Common myeloid progenitor, CD34-positive (primary cell): ENCODE measurements around the gene FAT4.

ENCODE experiments used
- CTCF ChIA-PET: fragments of 350-600 bp; sonication (Branson Sonifier 250); formaldehyde crosslinking; loops from one replicate; lab custom pipeline; 2021; ENCODE audit warnings: antibody characterized with exemption; lab: Charles Lee
- POLR2A ChIA-PET: fragments of 350-600 bp; sonication (Branson Sonifier 250); formaldehyde crosslinking; loops from one replicate; lab custom pipeline; 2021; ENCODE audit warnings: antibody characterized with exemption; lab: Charles Lee
- DNase-seq, 3 donors: peaks; one replicate each; pipeline versions ENCODE4 v3.0.0 to v3.0.0-alpha.2; 2013
- H3K27ac ChIP-seq, 2 experiments: 1 replicate in 1 of 2; 2 replicates in 1 of 2; pipeline ENCODE4 v1.7.0; 2013; ENCODE audit warnings: inconsistent platforms in 2 of 2, low read length in 2 of 2, mild to moderate bottlenecking in 2 of 2, low read depth in 1 of 2, moderate library complexity in 1 of 2; ENCODE audit not compliant: severe bottlenecking in 2 of 2, insufficient read depth in 1 of 2, poor library complexity in 1 of 2
- H3K27me3 ChIP-seq, 5 experiments: replicated peaks in 2 of 5; 1 replicate in 3 of 5; 2 replicates in 2 of 5; pipeline versions ENCODE4 v1.6.1 to v1.7.0; 2013; ENCODE audit warnings: low read length in 4 of 5, mild to moderate bottlenecking in 2 of 5, moderate library complexity in 2 of 5, inconsistent platforms in 1 of 5; ENCODE audit not compliant: insufficient read depth in 5 of 5, control insufficient read depth in 4 of 5
- H3K36me3 ChIP-seq, 4 experiments: 1 replicate in 2 of 4; 2 replicates in 2 of 4; pipeline versions ENCODE4 v1.6.1 to v1.7.0; 2013; ENCODE audit warnings: low read length in 3 of 4, control low read depth in 1 of 4, mild to moderate bottlenecking in 1 of 4; ENCODE audit not compliant: control insufficient read depth in 4 of 4, insufficient read depth in 4 of 4
- H3K4me1 ChIP-seq, 4 experiments: 1 replicate in 3 of 4; 2 replicates in 1 of 4; pipeline versions ENCODE4 v1.6.1 to v1.7.1; 2013; ENCODE audit warnings: low read length in 3 of 4, mild to moderate bottlenecking in 3 of 4, control low read depth in 1 of 4, inconsistent platforms in 1 of 4, moderate library complexity in 1 of 4; ENCODE audit not compliant: control insufficient read depth in 4 of 4, insufficient read depth in 4 of 4; ENCODE audit errors: control extremely low read depth in 1 of 4
- H3K4me3 ChIP-seq, 7 experiments: 1 replicate in 4 of 7; 2 replicates in 3 of 7; pipeline versions ENCODE4 v1.5.1 to v1.7.0; 2013; ENCODE audit warnings: mild to moderate bottlenecking in 7 of 7, low read length in 6 of 7, moderate library complexity in 6 of 7, inconsistent platforms in 2 of 7, low read depth in 2 of 7, control low read depth in 1 of 7; ENCODE audit not compliant: insufficient read depth in 4 of 7, control insufficient read depth in 1 of 7; ENCODE audit errors: extremely low read depth in 1 of 7
- H3K9me3 ChIP-seq, 5 experiments: 1 replicate in 4 of 5; 2 replicates in 1 of 5; pipeline versions ENCODE4 v1.6.1 to v1.7.1; 2013; ENCODE audit warnings: low read length in 4 of 5, mild to moderate bottlenecking in 2 of 5, inconsistent platforms in 1 of 5, low read depth in 1 of 5, moderate library complexity in 1 of 5; ENCODE audit not compliant: control insufficient read depth in 4 of 5, insufficient read depth in 2 of 5; ENCODE audit errors: control extremely low read depth in 1 of 5

The FAT4 gene

GRCh38 chr4:125360727-125361126 is 46.0 kb downstream of the FAT4 start:
- H3K4me3 ChIP-seq = no peak overlapping the region
- no peaks in the 10 kb centered on the region for H3K36me3 ChIP-seq
- CTCF ChIA-PET = no interaction called here
- no peaks in the 10 kb centered on the region for H3K4me1 ChIP-seq
- no peak overlapping the region for H3K27ac ChIP-seq
- H3K9me3 ChIP-seq = no peaks in the 10 kb centered on the region
- no peaks in the 10 kb centered on the region for H3K27me3 ChIP-seq
- POLR2A ChIA-PET = no interaction called here
- DNase-seq = no peak
